Esophagus mucosa (tissue), 1 donor: Measurements from ENCODE around the gene IYD. TPM values are rescaled to one million over a fixed set of nuclear protein-coding genes. Genes with fewer than 3 reads are reported as not detected.
"Not testable (repeated sequence)": the region's sequence is repeated elsewhere in the genome, so short reads cannot be mapped to it uniquely, and the experiment has no call there.

Experiments
- ATAC-seq: fragments of 200-7000 bp; cut with Tn5 transposase; one replicate; pipeline ENCODE4 v1.9.1; 2020
- total RNA-seq: library from RNA; stranded (reverse); gene quantifications from one replicate; pipeline ENCODE4 v1.2.4, GENCODE V29; 2023
- donor health status: DM: yes; HTN: yes; CAD: no.

The IYD gene
- total RNA-seq, 1 donor from 2014 or later, result not detected

GRCh38 chr6:150435832-150436231 is 67.0 kb downstream of the IYD start:
- ATAC-seq, result no peak

DNA sequence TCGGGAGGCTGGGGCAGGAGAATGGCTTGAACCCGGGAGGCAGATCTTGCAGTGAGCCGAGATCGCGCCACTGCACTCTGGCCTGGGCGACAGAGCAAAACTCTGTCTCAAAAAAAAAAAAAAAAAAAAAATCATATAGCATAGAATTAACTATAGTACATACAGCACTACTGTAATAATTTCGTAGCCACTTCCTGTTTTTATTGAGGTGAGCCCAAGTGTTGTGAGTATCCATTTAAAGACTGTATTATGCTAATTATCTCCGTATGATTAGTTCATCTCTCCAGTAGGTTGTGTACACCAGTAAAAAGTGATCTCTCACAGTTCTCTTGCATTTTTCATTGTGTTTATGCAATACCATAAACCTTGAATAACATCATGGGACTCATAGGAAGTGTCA is 70.6 kb downstream of the IYD start:
- ATAC-seq, result no peak

DNA sequence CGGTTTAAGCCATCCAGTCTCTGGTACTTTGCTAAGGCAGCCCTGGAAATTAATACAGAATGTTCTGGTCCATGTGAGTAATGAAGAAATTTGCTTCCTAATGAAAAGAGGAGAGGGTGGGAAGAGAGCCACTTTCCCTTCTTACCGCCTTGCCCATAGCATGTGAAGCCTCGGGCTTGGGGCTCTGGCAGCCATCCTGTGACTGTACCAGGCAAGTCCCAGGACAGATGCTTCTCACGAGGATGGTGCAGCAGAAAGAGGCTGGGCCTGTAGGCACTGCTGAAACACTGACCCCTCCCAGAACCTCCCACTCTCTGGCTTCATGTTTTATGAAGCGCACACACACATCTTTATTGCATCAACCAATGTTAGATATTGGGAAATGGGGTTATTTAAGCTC is 74.8 kb downstream of the IYD start:
- no peak for ATAC-seq

DNA sequence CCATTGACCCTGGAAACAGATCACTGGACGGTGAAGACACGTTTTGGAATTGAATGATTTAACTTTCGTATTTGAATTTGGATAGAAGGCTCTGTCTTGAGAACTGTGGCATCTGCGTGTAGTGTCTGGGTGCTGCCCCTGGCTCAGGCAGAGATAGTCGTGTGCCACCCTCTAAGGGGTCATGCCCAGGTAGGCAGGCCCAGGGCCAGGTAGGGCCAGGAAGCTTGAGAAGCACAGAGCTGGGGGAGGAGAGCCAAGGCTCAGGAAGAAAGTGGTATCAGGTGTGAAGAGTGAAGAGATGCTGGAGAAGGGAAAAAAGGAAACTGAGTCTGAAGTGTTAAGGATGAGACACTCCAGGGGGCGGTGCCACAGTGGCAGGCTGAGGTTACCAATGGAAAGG is 75.5 kb downstream of the IYD start:
- ATAC-seq, result no peak

- no peak for ATAC-seq
Observed at GRCh38 chr6:150445486-150445885, 76.7 kb downstream of the IYD start.

DNA sequence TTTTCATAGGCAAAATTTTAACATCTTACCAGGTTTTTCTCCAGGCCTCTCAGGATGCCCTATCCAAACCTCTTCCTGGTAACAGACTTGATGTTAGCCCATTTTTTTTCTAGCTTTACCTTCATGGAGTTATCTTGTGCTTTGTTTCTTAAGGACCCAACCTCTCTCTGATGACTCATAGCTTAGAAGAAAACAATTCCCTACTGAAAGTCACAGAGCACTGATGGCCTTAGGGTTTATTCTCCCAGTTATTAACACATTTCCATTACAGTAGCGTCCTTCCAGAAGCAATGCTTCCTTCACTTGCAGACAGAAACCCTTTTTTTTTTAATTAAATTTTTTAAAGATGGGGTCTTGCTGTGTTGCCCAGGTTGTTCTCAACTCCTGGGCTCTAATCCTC is 79.4 kb downstream of the IYD start:
- ATAC-seq, result no peak

- not testable (repeated sequence) for ATAC-seq
Observed at GRCh38 chr6:150449055-150449454, 80.2 kb downstream of the IYD start.

DNA sequence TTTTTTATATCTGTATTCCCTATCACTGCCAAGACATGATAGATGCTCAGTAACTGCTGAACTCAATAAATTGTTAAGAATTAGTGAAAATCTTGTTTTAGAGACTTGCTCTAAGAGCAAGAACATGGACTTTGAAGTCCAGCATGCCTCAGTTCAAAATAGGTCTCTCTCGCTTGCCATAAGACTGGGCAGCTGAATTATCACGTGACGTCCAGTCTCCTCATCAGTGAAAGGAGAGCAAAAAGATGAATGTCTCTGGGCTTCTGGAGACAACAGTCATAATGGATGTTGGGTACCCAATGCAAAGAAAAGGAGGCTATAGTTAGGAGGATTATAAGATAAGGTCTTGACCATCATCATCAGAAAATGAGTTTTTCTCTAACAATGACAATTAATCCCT is 82.1 kb downstream of the IYD start:
- no peak for ATAC-seq

GRCh38 chr6:150451807-150452427 is 83.1 kb downstream of the IYD start:
- ATAC-seq, result no peak

GRCh38 chr6:150452428-150453243 is 83.8 kb downstream of the IYD start:
- ATAC-seq, result peak; percentile 65

DNA sequence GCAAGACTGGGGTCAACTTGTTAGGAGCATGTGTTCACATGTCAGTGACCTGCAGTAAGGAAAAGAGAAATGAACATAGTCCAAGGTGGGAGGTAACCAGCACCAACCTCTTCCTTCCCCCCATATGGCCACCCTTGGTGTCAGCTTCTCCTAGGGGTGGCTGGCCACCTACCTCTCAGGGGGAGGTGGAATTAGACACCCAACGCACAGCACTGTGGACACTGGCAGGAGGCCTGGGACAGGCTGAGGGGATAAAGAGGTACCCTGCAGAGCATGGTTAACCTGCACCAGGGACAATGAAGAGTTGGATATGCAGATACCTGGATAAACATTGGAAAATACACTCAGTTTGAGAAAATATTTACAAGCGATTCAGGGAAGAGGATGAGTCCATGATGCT is 84.5 kb downstream of the IYD start:
- no peak for ATAC-seq

Other genes starting within 250 kb of the IYD start
- gene PPP1R14C, start 226.0 kb upstream of the IYD start, total RNA-seq, result 36.0 TPM
- 34.2 TPM for gene PLEKHG1, start 230.9 kb downstream of the IYD start, total RNA-seq